ENCODE results near the gene HS3ST4.

Gene HS3ST4

DNA sequence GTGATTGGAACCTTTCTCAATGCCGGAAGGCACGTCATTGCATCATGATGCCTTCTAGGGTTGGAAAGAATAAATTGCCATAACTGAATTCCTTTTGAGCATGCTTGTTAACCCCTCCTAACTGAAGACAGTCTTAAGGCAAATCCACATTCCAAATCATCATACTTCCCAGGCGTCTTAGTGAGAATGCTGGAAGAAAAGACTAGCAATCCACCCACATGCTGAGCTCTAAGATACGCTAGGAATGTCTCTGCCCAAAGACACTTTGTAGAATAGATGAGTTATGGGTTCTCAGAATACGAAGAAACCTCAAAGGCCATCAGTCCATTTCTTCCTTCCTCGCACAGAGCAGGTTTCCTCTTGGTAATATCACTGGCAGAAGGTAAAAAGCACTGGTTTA lies 486.5 kb downstream of the HS3ST4 start:
- H3K4me3 ChIP-seq (ENCODE audit: low read depth, low read length), result no peak overlapping the region
- TF ChIP-seq, protein P1, sequence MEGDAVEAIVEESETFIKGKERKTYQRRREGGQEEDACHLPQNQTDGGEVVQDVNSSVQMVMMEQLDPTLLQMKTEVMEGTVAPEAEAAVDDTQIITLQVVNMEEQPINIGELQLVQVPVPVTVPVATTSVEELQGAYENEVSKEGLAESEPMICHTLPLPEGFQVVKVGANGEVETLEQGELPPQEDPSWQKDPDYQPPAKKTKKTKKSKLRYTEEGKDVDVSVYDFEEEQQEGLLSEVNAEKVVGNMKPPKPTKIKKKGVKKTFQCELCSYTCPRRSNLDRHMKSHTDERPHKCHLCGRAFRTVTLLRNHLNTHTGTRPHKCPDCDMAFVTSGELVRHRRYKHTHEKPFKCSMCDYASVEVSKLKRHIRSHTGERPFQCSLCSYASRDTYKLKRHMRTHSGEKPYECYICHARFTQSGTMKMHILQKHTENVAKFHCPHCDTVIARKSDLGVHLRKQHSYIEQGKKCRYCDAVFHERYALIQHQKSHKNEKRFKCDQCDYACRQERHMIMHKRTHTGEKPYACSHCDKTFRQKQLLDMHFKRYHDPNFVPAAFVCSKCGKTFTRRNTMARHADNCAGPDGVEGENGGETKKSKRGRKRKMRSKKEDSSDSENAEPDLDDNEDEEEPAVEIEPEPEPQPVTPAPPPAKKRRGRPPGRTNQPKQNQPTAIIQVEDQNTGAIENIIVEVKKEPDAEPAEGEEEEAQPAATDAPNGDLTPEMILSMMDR (IDR thresholded peaks at IDR 0.05; ENCODE audit: low read depth, low read length), result no peak
- in situ Hi-C loops (cut with HindIII; ENCODE audit: low sequenced_read_pairs), result no loop called here
- DNase-seq (ENCODE audit: low read depth, low spot score), result no peak

DNA sequence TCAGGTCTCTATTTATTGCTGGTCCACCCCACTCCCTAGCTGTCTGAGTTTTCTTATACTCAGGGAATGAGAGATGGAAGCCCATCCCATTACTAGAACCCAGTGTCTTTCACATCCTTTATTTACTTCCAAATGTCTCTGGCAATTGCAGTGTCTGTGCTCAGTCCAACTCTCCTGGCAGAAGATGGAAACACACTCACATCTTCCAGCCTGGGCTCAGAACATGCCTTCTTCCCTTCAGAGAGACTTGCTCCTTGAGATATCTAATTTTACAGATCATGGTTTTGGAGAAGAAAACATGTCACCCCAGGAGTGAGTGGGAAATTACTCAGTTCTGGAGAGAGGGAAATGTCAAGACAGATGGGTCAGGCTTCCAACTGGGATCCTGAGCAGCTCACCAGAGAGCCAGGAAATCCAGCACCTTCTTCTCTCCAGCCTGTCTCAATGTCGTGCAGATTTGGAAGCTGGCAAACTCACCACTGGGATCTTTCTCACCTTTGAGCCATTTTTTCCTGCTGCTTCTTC lies 494.4 kb downstream of the HS3ST4 start:
- in situ Hi-C loops (cut with HindIII; ENCODE audit: low sequenced_read_pairs), result no loop called here
- TF ChIP-seq, protein P1 (IDR thresholded peaks at IDR 0.05; ENCODE audit: low read depth, low read length), result no peak
- DNase-seq (ENCODE audit: low read depth, low spot score), result no peak
- no peak overlapping the region for H3K4me3 ChIP-seq (ENCODE audit: low read depth, low read length)

Measured in astrocyte of the spinal cord (primary cell).